NCI-H2196 (cell line): ENCODE data around the gene TCF20.

Experiments
- DNase-seq: peaks from one replicate; lab custom pipeline; 2025; ENCODE audit not compliant: unreplicated experiment; lab: John Stamatoyannopoulos, UW

The TCF20 gene

GRCh38 chr22:42300259-42301076 lies 30.0 kb upstream of the TCF20 start:
- peak; percentile 18 for DNase-seq

GRCh38 chr22:42299586-42300258 lies 29.3 kb upstream of the TCF20 start:
- DNase-seq, result no peak

GRCh38 chr22:42298746-42299145 lies 28.3 kb upstream of the TCF20 start:
- DNase-seq, result no peak

- no peak for DNase-seq
These were observed 27.3 kb upstream of the TCF20 start for GRCh38 chr22:42297778-42298177.

DNA sequence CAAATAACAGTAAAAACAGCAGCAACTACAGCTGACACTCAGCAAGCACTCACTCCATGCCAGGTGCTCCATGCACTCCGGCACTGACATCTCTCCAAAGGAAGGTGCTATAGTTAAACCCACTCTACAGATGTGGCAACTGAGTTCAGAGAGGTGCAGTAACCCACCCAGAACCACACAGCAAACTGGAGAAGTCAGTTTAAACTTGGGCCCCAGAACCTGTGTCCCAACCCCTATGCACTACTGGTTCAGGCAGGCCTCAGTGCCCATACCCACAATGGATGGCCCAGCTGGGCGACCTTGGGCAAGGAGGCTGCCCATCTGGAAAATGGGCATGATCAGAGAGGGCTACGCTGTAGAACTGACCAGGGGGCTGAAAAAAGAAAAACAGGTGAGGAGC lies 26.4 kb upstream of the TCF20 start:
- no peak for DNase-seq

GRCh38 chr22:42296381-42296853 lies 26.0 kb upstream of the TCF20 start:
- peak; percentile 86 for DNase-seq

DNA sequence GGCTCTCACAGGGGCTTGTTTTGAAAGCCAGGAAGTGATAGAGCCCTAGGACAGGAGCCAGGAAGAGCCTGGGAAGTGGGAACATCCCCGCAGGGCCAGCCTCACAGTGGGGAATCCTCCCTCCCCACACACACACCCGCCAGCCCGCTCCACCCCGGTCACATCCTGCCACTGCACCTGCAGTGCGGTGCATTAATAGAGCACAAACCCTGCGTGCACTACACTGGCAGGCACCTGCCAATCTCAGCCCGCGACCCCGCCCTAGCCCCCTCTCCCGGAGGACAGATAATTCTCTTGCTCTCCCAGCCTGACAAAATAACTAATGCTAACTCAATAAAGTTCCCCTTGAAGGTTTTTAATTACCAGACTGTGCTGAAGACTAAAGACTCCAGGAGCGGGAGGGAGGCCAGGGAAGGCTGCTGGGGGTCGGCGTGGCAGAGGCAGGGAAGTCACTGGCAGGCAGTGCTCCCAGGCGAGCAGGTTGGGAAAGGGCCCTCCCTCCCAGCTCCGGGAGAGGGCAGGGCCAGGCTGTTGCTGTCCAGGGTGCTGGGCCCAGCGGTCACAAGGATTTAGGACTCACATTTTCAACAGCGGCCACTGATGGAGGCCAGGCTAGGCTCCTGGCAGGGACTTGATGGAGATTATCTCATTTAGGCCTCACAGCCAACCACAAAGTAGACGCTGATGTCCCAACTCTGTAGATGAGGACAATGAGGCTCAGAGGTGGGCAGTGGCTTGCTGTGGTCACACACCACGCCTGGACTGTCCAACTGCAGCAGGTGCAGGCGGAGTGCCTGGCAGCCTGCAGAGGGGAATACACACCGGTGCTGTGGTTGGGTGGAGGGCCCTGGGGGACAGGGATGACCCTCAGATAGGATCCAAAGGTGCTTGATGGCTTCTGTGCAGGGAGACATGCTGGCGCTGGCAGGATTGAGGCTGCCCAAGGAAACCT lies 23.9 kb upstream of the TCF20 start:
- DNase-seq, result peak; percentile 27

DNA sequence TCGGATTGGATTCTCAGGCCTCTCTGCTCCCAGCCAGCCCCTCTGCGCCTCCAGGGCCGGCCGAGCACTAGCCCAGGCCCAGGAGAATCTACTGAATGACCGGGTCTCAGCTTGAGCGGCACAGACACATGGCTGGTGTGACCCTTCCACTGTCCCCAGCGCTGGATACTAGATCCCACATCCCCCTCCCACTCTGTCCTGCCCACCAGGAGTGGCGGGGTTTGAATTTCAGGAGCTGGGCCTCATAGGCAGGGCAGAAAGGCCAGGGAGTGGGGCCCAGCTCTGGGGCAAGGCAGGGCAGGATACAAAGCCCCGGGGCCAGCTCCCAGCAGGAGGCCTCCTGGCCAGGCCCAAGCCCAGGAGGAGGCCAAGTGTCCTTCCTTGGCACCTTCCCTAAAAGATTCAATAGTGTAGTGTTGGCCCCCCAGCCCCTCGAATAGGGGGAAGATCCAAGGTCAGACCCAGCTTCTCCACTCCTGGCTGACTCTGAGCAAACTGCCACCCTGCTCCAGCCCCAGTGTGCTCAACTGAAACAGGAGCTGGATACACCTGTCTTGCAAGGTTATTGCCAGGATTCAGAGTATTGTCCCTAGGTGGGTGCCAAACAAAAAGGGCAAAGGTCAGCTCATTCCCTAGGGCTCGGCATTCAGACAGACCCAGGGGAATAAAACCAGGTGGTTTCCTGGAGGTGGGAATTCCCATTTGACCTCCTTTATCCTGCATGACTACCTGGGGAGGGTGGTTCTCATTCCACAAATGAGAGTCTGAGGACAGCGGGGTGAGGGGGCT lies 22.5 kb upstream of the TCF20 start:
- DNase-seq, result peak; percentile 46

- no peak for DNase-seq
These were observed 20.8 kb upstream of the TCF20 start for GRCh38 chr22:42291287-42291686.

- no peak for DNase-seq
These were observed 19.5 kb upstream of the TCF20 start for GRCh38 chr22:42289671-42290541.

DNA sequence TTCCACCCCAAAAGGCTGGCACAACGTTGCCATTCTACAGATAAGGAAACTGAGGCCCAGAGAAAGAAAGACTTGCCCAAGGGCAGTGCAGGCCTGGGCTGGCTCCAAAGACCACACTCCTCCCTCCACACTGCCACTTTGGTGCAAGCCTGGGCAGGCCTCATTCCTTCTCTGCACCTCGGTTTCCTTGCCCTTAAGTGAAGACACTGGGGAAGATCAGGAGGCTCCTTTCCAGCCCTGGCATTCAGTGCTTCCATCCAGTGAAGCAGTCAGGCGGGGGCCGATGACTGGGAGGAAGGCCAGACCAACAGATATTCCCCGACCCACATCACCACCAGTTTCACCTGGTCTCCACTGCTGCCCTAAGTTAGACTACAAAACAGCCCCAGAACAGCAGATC lies 18.3 kb upstream of the TCF20 start:
- DNase-seq, result no peak

DNA sequence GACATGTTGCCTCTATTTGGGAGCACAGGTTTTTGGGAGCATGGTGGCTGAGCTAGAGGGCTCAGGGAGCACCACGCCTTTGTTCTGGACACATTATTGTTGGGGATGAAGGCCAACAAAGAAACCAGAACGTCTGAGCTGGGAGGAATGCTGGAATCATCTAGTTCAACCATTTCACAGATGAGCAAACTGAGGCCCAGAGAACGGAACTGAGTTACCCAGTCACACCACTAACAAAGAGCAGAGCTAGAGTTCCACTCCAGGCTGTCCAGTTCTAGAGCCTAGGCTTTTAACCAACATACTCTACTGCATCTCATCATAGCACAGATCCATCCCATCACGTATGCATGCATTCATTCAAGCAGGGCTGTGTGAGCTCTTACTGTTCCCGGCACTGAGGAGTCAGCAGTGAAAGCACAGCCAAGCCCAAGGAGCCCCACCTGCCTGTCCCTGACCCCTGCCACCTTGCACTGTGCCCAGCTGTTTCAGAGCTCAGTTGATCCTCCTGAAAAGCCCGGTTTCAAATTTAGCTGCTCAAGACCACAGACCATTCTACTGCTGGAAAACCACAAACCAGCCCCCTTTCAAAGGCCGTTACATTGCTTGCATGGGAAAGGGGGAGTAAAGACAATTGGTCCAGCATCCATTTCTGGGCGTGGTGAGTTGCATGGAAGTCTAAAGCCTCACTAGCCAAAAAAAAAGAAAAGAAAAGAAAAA lies 16.9 kb upstream of the TCF20 start:
- no peak for DNase-seq

DNA sequence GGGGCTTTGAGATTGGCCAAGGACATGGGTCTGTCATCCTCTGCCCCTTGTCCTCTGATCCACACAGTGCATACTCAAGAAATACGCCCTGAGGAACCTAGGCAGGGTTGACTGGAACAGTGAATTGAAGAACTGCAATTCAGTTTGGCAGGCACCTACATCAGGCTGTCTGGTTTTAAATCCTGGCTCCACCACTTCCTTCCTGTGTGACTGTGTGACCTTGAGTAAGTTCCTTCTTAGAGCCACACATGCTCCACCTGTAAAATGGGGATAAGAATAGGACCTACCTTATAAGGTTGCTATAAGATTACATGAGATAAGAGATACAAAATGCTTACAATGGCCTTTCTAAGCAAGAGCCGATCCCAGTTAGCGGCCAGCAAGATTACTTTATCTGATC lies 15.8 kb upstream of the TCF20 start:
- no peak for DNase-seq

GRCh38 chr22:42285604-42286003 lies 15.2 kb upstream of the TCF20 start:
- no peak for DNase-seq

GRCh38 chr22:42284643-42285181 lies 14.3 kb upstream of the TCF20 start:
- no peak for DNase-seq

DNA sequence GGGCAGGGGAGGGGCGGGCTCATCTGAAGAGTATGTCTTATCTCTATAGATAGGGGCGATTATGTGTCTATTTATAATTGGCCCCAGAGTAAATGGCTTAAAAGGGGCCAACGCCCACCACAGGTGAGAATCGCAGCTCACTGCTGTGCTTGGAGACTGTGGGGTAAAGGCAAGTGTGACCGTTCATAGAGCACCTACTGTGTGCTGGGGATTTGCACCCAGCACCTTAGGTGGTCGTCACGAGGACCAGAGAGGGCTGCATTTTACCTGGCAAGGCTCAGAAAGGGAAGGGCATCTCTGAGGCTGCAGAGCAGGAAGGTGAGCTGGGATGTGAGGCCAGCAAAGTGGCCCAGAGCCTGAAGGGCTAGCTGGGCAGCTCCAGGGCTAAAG lies 13.7 kb upstream of the TCF20 start:
- no peak for DNase-seq

DNA sequence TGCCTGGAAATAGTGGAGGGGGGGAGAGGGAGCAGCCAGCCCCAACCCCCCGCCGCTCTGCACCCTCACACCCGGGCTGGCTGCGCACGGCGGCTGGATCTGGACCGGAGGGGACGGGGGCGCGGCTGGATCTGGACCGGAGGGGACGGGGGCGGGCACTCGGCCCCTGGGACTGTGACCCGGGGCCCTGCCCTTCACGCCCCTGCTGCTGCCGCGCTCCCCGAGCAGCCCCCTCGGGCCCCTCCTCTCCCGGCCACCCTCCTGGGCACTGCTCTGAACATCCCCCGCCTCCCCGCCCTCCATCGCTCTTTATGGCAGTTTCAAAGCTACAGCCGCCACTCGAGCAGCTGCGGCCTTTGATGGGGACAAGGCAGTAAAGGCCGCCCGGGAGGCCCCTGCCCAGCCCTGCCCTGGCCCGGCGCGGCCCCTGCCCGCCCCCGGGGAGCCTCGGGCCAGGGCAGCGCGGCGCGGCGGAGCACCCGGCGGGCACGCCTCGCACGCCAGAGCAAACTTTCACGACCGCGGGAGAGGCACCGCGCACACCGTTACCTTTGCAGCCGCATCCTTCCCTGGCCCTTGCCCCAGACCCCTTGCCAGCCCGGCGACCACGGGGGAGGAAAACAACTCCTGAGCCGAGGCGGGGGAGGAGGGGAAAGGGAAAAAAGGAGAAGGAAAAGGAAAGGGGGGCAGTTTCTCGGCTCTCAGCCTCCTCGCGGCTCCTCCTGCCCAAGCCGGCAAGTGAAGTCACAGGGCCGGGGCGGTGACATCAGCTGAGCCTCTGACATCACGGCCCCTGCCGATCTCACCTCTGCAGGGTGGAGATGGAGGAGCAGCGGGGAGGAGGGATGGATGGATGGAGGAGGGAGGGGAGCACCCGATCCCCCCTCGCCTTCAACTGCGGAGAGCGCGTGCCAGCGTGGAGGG lies 13.1 kb upstream of the TCF20 start:
- no peak for DNase-seq

- DNase-seq, result no peak
These were observed 12.5 kb upstream of the TCF20 start for GRCh38 chr22:42282943-42283277.
